Measurements from ENCODE around the gene MAS1L. TPM values are rescaled to one million over a fixed set of nuclear protein-coding genes. Genes with fewer than 3 reads are reported as not detected.

MAS1L gene
- total RNA-seq, 2 donors from 2014 or later, result 0.24 TPM; not detected in 1

DNA sequence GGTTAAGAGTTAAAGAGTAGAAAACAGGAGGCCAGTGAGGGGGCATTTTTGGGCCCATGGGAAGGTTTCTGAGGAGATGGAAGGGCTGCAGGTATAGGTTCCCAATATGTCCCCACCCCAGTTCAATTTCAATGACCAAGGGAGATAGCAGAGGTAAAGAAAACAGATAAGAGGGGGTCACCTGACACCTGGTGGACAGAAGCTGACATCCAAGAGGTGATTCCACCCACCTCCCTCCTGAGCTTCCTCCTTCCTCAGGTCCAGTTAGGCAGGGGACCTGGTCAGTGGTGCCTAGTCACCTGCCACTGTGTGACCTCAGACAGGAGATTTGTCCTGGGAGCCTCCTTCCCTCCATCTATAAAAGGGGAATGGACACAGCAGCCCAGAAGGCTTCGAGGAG lies 29.5 kb upstream of the MAS1L start:
- ATAC-seq (no peak), DNase-seq (no peak)
- intact Hi-C loops (cut with DNase I), result no loop called here

DNA sequence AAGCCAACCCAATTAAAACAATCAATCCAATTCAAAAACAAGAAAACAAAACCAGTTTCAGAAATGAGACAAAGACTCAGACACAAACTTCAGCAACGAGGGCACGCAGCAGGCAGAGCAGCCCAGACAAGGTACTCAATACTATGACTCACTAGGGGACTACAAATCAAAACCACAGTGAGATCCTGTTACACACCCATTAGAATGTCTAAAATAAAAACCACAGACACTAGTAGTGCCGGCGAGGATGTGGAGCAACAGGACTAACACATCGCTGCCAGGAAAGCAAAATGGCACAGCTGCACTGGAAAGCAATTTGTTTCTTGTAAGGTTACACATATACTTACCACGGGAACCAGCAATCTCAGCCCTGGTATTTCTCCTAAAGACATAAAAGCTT lies 28.4 kb upstream of the MAS1L start:
- intact Hi-C loops (cut with DNase I), result no loop called here
- no peak for DNase-seq

DNA sequence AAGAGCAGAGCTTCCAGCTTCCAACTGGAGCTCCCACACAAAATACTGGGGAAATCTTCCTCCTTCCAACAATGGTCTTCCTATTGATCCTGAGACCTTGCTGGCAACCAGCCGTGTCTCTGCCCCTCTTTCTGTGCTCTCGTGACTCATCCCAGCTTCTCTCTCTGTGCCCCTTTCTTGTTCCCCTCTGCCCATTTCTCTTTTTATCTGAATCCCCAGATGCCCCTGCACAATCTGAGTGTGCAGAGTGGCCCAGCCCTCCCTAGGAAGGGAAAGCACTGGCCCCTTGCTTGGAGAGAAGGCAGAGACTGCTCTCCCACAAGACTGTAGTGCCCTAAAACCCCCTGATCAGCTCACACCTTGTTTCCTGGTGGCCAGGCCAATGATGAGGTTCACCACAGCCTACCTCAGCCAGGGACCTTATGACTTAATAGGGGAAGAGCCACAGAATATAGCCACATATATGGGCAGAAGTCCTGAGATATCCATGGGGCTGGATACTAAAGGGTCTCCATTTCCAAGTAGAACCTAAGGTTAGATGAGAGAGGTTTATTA lies 23.1 kb upstream of the MAS1L start:
- no peak for DNase-seq
- ATAC-seq, result no peak
- intact Hi-C loops (cut with DNase I), result no loop called here

More for the DNA sequence above, 28.4 kb upstream of the MAS1L start:
- ATAC-seq, result no peak

DNA sequence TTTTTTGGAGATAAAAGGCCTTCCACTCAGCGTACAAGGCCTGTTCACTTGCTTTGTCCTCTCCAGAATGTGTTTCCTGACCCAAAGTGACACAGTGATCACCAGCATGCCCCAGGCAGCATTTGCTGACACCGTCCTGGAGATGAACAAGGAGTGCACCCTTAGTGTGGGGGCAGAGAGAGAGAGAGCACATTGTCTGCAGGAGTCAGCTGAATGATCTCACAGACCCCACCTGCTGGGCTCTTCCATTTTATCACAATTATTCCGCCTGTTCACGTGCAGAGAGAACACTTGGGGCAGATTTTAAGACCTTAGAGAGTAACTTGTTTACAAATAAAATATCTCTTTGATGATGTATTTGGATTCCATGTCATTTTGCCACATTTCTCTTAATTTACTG lies 22.4 kb upstream of the MAS1L start:
- DNase-seq (no peak), ATAC-seq (no peak)
- intact Hi-C loops (cut with DNase I), result no loop called here

DNA sequence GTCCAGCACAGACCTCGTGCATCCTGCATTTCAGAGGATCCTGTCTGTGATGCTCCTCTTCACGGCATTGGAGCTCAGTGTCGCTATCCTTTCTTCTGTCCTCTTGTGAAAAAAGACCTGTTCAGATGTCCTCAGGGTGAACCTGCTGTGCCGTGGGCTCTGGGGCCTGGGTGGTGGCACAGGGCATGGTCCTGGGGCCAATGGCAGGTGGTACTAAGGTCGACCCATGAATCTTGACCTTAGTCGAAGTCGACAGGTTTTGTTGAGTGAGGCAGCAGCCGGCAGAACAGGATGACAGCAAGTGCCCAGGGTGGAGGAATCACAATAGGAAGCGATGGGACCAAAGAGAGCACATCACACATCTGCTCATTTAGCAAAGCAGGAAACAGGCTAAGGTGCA lies 22.0 kb upstream of the MAS1L start:
- no peak for DNase-seq
- ATAC-seq, result no peak
- intact Hi-C loops (cut with DNase I), result no loop called here

DNA sequence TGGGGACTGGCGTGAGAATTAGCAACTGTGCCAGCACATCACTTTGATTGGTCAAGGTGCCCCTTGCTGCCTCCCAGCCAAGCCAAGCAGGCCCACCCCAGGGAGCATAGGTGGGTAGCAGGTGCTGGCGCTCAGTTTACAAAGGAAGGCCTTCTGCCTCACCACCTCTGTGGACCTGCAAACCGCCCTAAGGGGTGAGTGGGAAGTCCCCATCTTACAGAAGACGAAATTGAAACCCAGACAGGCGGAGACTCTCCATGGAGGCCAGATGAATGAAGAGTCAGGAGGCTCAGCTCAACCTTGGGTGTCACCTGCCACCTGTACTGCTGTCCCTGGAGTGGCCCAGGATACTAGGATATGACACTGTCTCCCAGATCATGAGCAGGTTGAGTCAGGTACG lies 21.5 kb upstream of the MAS1L start:
- no peak for ATAC-seq
- DNase-seq, result no peak
- intact Hi-C loops (cut with DNase I), result no loop called here

DNA sequence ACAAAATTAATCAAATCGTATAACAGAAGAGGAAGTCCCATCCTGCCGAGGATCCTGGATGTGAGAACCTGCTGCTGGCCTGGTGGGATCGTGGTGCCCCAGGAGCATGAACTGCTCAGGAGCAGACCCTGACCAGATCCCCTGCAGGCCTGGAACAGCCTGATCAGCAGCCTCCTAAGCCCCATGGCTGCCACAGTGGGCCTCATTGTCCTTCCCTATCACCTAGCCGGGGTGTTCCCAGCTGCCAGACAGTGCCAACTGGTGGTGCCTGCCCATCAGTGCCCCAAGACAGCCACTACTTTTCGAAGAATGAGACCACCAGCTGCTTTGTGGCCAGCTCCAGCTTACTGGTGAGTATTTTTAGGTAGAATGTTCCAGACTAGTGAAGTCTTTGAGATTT lies 19.6 kb upstream of the MAS1L start:
- intact Hi-C loops (cut with DNase I), result no loop called here
- no peak for DNase-seq
- no peak for ATAC-seq

DNA sequence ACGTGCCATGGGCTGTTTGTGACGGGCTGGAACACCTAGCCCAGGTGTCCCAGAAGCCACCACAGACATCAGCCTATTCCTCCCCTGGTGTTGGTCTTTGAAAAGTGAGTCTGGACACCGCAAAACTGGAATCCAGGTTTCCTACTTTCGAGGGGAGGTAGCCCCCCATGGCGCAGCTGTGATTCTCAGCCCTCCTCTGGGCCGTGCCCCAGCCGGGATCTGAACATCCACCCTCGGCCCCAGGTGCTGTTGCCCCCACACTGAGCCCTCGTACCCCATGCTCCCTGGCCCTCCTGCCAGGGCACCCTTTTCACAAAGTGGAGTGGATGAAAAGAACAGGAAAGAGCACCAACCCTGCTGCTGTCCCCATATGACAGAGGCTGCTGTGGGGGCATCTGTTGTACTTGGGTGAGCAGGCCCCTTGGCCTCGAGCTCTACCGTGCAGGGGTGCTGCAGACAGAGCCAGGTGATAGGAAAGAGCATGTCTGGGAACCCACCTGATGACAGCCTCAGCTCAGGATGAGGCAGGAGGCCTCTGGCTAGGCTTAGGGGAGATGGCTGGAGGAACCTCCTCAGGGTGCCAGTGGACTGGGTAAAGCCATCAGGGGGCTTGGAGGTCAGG lies 18.8 kb upstream of the MAS1L start:
- no peak for ATAC-seq
- no peak for DNase-seq
- intact Hi-C loops (cut with DNase I), result no loop called here

DNA sequence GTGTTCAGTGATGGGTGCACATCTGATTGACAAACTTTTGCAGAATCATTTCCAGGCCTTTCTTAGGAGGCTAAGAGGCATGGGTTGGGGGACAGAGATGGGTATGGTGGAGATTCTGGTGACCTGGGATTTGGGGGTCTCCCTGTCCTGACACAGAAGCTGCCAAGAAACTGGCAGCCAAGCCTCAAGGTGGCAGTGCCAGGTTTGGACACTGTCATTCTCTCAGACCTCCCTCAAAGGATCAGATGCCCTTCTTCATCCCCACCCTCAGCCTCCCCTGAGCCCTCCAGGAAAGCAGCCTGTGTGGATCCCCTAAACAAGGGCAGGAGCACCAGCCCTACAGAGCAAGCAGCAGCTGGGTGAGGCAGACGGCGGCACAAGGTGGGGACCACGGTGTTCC lies 18.1 kb upstream of the MAS1L start:
- DNase-seq (no peak), ATAC-seq (no peak)
- intact Hi-C loops (cut with DNase I), result no loop called here

DNA sequence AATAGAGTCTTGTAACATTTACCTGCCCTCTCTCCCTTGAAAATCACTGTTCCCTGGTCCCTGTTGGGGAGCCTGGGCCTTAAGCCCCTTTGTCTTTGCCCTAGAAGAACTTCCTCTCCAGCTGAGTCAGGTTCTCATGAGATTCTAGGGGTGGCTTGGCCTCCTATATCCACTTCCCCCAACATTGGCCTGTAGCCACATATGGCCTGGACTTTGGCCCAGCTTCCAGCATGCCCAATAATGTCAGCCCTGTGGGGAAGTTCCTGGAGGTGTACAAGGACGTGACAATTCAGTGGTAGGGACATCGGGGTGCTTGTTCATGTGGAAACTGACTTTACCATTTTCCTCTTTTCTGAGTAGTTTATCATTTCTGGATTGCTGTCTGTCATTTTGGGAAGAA lies 17.2 kb upstream of the MAS1L start:
- ATAC-seq (no peak), DNase-seq (no peak)
- intact Hi-C loops (cut with DNase I), result no loop called here

DNA sequence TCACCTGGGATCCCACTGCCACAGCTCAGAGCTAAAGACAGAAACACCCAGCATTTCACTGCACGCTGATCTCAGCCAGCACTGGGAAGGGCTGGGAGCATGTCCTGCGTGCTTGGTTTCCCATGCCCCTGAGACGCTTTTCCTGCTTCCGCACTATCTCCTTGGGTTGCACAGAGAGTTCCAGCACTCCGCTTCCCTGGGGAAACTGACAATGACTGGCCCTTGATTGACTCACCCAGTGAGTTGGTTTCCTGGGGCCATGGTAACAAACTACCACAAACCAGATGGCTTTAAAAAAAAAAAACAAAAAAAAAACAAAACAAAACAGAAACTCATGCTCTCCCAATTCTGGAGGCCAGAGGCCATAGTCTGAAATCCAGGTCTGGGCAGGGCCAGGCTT lies 14.8 kb upstream of the MAS1L start:
- no peak for DNase-seq
- intact Hi-C loops (cut with DNase I), result no loop called here
- no peak for ATAC-seq

DNA sequence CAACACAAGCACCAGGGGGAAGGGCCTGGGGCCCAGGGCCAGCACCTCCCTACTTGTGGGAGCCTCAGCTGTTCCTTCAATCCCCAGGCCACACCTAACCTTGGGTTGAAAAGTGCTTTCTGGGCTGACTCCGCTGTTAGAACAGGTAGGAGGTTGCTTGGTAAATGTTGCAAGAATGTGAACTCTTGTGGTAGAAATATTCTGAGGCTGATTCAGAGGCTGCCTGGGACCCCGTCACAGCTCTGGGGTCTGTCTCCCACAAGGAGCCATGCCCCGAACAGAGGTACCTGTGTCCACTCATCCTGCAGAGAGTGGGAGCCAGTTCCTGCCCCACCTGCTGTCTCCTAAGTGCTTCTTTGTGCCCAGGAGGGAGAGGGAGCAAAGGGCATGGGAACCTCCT lies 14.4 kb upstream of the MAS1L start:
- DNase-seq, result no peak
- ATAC-seq, result no peak
- intact Hi-C loops (cut with DNase I), result no loop called here

DNA sequence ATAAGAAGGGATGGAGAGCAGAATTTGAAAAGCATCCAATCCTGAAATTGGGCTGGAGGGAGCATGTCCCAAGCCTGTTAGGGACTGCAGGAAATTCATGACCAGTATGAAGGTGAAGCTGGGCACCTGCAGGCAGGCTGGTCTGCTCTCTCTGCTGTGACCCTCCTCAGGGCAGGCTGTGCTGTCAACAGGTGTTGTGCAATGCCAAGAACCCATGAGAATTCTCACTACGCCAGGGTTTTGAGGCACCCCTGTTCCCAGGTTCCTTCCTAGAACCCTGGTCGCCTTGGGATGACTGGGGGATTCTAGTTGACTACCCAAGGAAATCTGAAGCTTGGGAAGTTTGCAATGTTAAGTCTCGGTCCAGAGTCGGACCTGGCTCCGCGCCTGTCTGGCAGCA lies 13.3 kb upstream of the MAS1L start:
- intact Hi-C loops (cut with DNase I), result no loop called here
- ATAC-seq (no peak), DNase-seq (no peak)

DNA sequence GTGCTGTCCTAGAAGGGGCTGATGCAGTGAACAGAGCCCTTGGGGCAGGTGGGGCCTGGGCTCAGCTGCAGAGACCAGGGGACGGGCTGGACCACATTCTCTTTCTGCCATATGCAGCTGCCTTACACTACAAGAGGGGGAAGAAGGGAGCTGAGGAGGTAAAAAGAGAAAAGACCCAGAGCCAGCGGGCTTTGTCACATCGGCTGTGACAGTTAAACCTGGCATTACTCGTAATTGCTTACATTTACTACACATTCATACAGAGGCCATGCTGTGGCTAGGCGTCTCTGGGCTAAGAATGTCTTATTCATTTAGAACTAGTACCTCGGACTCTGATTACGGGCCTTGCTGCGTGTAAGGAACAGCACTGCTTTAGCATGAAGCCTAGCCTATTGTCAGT lies 12.8 kb upstream of the MAS1L start:
- DNase-seq (no peak), ATAC-seq (no peak)
- intact Hi-C loops (cut with DNase I), result no loop called here

DNA sequence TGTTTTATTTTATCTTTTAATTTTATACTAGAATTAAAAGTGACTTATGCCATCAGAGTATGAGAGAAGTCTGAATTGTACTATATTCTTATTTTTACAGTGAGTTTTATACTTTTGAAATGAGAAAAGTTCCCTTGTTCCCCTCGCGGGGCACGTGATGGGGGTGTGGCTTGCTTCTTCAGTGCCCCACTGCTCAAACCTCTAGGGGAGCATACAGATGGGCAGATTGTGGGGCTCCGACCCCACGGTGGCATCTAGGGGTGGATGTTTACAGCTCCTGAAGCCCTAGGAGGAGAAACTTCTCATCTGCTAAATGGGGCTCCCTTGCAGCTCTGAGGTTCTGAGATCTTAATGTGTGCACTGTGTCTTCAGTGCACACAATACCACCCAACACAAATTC lies 11.9 kb upstream of the MAS1L start:
- no peak for ATAC-seq
- intact Hi-C loops (cut with DNase I), result no loop called here

DNA sequence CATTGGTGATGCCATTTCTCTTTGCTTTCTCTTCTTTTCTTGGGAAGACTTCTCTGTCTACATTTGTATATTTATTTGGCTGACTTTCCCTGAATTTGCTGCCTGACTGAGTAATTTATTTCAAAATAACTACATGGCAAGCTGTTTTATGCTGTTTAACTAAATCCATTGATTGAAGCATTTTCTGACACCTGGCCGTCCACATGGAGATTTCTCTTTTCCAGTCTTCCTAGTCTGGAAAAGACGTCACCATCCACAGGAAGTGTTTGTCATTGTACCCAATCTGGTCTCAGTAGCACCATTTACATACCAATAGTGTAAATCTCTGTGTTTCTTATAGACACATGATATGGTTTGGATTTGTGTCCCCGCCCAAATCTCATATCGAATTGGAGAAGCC lies 9.2 kb upstream of the MAS1L start:
- intact Hi-C loops (cut with DNase I), result no loop called here

More for the DNA sequence above, 11.9 kb upstream of the MAS1L start:
- no peak for DNase-seq

DNA sequence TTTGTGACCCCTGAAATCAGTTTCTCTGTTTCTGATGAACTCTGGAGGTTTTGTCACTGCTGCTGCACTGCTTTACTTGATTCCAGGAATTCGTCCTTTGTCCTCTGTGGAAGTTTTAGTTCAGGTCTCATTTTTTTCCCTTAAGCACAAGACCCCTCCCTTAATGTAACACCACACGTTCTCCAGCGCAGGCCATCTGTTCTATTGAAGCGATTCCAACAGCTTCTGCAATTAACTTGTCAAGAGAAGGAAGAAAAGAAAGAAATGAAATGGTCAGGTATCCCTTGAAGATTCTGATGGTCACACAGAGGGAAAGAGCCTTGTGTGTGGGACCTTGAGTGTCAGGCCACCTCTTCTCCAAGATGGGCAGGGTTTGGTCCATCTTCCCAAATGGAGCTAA lies 7.8 kb upstream of the MAS1L start:
- intact Hi-C loops (cut with DNase I), result no loop called here
- ATAC-seq (no peak), DNase-seq (no peak)

More for the DNA sequence above, 9.2 kb upstream of the MAS1L start:
- ATAC-seq (no peak), DNase-seq (no peak)

DNA sequence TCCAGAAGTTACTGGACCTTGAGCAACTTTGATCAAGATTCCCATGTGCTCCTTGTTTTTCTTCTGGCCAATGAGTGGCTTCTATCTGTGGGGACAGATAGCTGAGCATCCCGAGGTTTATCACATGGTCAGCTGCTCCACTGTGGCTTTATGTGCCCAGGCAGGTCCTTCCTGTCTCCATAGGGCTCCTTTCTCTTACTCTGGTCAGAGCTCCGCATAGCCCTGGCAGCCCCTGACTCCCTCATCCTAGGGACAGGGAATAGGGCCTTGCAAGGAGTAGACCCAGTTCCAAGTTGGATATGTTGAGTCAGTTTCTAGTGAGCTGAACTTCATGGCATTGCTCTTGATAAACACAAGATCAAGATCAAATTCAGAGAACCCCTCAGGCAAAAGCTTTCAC lies 6.4 kb upstream of the MAS1L start:
- no peak for ATAC-seq
- intact Hi-C loops (cut with DNase I), result no loop called here

DNA sequence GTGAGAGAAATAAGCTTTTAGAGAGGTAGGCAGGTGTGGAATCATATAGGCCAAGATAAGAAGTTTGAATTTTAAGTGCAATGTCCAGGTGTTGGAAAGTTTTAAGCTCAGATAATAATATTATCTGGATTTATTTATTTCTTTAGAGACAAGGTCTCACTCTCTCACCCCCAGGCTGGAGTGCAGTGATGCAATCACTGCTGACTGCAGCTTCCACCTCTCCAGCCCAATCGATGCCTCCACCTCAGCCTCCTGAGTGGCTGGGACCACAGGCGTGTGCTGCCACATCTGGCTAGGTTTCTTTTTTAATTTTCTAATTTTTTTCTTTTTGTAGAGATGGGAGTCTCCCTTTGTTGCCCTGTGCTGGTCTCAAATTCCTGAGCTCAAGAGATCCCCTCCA lies 5.5 kb upstream of the MAS1L start:
- ATAC-seq, result no peak
- DNase-seq, result no peak
- intact Hi-C loops (cut with DNase I), result no loop called here

More for the DNA sequence above, 6.4 kb upstream of the MAS1L start:
- DNase-seq, result no peak

DNA sequence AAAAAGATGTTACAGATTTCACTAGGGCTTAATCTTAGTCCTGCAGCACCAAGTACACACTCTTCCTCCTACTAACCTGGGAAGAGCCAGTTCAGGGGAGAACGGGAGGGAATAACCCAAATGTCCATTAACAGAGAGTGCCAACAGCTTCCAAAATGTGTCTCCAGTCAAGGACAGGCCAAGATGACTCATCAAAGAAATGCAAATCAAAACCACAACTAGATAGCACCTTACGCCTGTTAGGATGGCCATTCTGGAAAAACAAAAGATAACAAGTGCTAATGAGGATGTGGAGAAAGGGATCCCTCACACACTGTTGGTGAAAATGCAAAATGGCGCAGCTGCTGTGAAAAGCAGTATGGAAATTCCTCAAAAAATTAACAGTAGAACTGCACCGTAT lies 3.8 kb upstream of the MAS1L start:
- no peak for ATAC-seq
- intact Hi-C loops (cut with DNase I), result no loop called here
- DNase-seq, result no peak

DNA sequence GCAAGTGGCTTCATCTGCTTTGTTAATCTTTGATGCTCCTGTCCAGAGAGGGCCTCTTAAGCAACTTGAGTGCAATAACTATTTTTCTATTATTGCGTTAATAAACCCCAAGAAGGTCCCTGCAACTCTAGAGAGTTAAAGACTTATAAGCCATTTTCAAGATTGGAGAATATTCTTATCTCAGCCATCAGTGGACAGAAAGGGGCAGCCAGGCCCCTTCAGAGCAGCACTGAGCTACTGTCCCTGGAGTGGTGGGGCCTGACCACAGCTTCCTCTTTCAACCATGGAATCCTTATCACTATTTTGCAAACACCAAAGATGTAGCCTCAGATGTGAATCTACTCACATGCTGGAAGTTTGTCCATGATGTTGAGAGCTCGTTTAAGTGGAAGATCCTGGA lies 2.8 kb upstream of the MAS1L start:
- ATAC-seq, result no peak

DNA sequence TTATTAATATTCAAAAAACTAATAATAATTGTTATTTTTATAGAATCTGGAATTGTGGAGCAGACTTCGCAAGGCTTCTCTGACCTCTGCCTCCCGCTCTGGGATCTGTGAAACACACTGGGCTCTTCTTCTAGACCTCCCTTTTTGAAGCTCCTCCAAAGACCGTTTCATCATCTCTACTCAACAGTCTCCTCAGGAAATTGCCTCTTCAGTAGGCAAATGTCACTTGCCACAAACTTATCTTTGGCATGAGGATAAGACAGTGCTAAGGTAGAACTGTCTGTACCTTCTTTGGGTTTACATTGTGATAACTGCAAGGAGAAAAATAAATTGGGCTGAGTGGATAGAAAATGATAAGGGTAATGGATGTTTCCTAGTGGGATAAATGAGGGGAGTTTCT lies 2.3 kb upstream of the MAS1L start:
- intact Hi-C loops (cut with DNase I), result no loop called here
- no peak for ATAC-seq
- DNase-seq, result no peak

More for the DNA sequence above, 2.8 kb upstream of the MAS1L start:
- intact Hi-C loops (cut with DNase I), result no loop called here
- DNase-seq, result no peak

Measured in left cardiac atrium (tissue), 4 donors.